ENCODE data around the gene KCTD4.
"Not testable (repeated sequence)": the region's sequence is repeated elsewhere in the genome, so short reads cannot be mapped to it uniquely, and the experiment has no call there.

The KCTD4 gene

DNA sequence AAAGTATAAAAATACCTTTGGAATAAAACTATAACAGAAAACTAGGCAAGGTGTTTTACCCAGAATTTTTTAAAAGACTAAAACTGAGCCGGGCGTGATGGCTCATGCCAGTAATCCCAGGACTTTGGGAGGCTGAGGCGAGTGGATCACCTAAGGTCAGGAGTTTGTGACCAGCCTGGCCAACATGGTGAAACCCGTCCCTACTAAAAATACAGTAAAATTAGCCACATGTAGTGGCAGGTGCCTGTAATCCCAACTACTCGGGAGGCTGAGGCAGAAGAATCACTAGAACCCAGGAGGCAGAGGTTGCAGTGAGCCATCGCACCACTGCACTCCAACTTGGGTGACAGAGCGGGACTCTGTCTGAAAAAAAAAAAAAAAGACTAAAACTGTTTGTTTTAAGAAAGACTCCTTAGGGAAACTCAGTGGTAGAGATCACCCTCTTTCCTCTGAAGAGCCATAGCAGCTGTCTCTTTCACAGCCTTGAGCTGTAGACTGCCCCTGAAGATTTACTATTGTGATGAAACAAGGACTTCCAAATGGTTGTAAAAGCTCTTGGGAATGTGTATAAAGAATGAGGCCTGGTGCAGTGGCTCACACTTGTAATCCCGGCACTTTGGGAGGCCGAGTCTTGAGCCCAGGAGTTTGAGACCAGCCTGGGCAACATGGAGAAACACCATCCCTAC lies 14.7 kb upstream of the KCTD4 start:
- no peak for DNase-seq

DNA sequence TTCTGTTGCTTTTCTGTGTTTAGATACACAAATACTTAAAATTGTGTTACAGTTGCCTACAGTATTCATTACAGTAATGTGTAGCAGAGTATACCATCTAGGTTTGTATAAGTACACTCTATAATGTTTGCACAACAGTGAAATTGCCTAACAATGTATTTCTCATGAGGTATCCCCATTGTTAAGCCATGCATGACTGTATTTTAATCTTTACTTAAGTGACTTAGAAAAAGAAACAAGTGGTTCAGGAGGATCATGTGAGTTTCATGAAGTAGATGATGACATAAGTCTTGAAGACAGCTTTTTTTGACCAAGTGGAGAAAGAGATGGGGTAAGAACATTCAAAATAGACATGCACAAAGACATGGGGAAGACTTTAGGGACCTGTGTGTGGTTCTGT lies 8.4 kb upstream of the KCTD4 start:
- no peak for DNase-seq

GRCh38 chr13:45208132-45208531 lies 7.3 kb upstream of the KCTD4 start:
- DNase-seq, result no peak

GRCh38 chr13:45207319-45207718 lies 6.5 kb upstream of the KCTD4 start:
- no peak for DNase-seq

- DNase-seq, result no peak
Observed at GRCh38 chr13:45206340-45206739, 5.5 kb upstream of the KCTD4 start.

DNA sequence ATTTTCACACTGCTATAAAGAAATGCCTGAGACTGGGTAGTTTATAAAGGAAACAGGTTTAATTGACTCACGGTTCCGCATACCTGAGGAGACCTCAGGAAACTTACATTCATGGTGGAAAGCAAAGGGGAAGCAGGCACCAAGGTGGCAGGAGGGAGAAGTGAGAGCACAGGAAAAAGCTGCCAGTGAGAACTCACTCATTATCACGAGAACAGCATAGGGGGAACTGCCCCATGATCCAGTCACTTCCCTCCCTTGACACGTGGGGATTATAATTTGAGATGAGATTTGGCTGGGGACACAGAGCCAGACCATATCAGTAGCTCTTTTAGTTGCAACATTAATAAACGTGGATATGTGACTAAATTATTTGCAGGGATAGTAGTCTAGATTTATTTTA lies 4.3 kb upstream of the KCTD4 start:
- DNase-seq, result no peak

DNA sequence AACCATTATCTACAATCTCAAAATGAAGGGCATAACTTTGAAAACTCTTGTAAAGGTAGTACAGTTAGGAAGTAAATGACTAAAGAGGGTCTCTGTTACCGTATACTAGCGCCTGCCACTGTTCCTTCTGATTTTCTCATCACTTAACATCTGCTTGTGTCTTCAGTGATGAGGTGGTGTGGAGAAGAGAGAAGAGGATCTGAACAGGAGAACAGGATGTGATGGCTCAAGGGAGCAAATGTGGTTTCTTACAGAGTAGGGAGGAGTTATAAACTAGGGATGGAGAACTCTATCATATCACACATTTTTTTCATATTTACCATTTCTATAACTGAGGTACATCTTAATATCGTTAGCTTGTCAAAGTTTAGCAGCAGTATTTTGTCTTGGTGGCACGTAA lies 1.1 kb downstream of the KCTD4 start:
- no peak for DNase-seq

DNA sequence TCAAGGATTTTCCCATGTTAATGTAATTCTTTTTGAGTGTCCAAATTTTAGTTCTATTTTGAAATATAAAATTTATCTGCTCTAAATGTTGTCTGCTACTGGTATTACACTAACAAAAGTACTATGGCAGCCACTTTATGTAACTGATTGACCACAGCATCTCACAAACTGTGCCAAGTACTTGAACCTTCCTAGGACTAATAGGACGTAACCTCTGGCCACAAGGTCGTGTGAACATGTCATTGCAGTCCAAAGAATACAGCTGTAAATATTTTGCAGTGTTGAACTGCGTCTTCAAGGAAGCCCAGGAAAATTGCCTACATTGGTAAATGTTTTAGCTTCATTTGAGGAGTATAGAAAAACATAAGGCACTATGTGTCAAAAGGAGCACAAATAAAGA lies 1.9 kb downstream of the KCTD4 start:
- DNase-seq, result no peak

GRCh38 chr13:45198041-45198440 lies 2.8 kb downstream of the KCTD4 start:
- no peak for DNase-seq

- DNase-seq, result no peak
Observed at GRCh38 chr13:45196622-45197021, 4.2 kb downstream of the KCTD4 start.

GRCh38 chr13:45196096-45196495 lies 4.7 kb downstream of the KCTD4 start:
- DNase-seq, result no peak

- DNase-seq, result no peak
Observed at GRCh38 chr13:45195421-45195820, 5.4 kb downstream of the KCTD4 start.

DNA sequence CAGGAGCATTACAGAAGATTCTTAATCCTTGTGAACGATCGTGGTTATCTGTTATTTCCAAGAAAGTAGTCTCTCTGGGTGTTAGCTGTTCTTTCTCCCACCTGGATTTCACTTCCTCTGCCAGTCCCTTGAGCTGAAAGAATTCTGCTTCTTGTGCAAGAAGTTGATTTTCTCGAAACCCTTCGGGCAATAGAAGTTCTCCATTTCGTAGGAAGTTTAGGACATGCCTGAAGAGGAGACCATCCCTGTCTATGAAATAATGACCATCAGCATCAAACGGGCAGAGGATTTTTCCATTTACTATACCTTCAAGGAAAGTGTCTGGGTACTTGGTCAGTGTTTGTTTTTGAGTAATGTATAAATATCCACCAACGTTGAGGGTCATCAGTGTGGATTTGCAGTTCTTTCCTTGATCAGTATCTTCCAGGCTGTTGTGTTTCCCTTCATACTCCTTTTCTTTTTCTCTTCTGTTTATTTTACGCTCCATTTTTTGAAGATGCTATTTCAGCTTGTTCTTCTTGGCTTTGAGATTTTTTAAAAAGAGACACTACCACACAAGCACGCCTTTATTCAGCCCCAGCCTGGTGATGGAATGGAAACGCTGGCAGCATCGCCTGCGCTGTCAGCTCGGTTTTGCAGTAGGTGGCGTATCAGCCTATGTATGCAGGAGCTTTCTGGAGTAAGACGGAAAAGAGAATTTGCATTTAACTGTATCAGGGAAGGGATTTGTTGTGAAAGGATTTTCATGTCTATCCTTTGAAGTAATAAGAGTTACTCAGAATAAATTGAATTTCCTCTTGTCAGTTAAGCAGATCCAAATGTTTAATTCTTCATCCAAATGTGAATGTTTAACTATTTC lies 6.5 kb downstream of the KCTD4 start:
- DNase-seq, result no peak

GRCh38 chr13:45191874-45192273 lies 9.0 kb downstream of the KCTD4 start:
- DNase-seq, result no peak

DNA sequence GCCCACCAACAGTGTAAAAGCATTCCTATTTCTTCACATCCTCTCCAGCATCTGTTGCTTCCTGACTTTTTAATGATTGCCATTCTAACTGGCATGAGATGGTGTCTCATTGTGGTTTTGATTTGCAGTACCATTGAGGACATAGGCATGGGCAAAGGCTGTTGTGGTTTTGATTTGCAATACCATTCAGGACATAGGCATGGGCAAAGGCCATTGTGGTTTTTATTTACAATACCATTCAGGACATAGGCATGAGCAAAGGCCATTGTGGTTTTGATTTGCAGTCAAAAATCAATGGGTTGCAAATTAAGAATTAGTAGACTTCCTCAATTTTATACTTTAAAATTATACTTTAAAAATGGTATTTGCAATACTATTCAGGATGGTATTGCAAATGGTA lies 11.3 kb downstream of the KCTD4 start:
- DNase-seq, result not testable (repeated sequence)

DNA sequence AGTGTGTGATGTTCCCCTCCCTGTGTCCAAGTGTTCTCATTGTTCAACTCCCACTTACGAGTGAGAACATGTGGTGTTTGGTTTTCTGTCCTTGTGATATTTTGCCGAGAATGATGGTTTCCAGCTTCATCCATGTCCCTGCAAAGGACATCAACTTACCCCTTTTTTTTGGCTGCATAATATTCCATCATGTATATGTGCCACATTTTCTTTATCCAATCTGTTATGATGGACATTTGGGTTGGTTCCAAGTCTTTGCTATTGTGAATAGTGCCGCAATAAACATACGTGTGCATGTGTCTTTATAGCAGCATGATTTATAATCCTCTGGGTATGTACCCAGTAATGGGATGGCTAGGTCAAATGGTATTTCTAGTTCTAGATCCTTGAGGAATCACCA lies 11.8 kb downstream of the KCTD4 start:
- not testable (repeated sequence) for DNase-seq

GRCh38 chr13:45185286-45185685 lies 15.6 kb downstream of the KCTD4 start:
- DNase-seq, result no peak

- no peak for DNase-seq
Observed at GRCh38 chr13:45184693-45185092, 16.2 kb downstream of the KCTD4 start.

- no peak for DNase-seq
Observed at GRCh38 chr13:45180713-45181601, 19.9 kb downstream of the KCTD4 start.

DNA sequence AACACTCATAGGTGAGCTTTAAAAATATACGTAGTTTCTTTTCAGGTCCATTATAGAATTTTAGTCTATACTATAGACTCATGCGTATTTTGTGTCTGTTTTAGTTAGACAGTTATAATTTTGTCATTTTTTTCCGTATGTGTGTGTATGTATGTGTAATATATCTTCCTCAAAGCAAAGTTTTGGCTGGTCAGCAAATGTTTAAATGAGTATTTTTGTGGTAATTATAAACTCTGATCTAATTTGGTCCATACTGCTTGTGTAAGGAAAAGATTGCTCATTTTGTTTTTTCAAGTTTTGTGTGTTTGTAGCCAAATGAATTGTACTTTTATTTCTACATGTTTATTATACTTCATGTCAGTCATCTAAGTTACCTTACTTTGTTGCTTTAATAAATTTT lies 20.5 kb downstream of the KCTD4 start:
- DNase-seq, result no peak

GRCh38 chr13:45179428-45179827 lies 21.4 kb downstream of the KCTD4 start:
- no peak for DNase-seq

DNA sequence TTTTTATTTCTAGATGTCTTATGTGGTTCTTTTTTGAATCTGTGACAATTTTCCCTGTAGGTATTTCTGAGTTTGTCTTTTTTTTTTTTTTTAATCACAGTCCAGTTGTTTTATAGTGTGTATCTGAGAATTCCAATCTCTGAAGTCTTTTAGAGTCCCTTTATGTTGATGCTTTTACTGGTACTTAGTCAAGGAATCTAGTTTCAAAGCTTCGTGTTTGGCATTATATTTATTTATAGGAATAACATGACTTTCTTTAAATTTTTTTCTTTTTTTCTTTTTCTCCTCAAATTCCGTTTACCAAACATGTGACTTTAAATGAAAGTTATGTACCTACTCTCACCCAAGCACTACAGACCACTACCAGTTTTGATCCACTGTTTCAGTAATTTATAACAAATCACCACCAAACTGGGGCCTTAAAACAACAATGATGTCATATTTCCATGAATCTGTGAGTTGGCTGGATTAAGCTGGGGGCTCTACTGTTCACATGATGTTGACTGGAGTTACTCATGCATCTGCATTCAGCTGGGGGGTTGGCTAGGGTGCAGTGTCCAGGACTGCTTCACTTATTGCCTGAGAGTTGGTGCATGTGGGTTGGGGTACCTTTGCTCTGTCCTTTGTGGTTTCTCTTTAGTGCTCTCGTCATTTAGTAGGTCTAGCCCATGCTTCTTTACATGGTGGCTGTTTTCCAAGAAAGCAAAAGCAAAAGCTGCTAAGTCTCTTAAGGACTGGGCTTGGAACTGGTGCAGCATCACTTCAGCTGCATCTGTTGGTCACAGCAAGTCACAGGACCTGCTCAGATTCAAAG lies 22.3 kb downstream of the KCTD4 start:
- DNase-seq, result no peak

DNA sequence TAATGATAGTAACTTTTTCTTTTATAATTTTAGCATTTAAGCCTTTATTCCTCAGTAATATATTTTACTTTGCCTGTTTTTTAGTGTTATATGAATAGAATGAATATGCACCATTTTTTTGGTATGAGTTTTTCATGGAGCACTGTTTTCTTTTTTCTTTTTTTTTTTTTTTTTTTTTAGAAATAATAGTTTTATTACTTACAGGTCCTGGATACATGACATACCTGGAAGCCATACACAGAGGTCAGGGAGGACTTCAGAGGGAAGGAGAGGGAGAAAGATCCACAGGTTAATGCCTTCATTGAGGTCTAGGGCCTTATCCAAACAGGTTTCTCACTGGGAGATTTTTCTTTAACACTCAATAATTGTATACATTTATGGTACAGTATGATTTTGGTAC lies 26.4 kb downstream of the KCTD4 start:
- no peak for DNase-seq
